NOMO-1 treated with dmso at 0.1 percent for 144 hours (cell line): Measurements from ENCODE around the gene CEP72.
"Not testable (repeated sequence)": the region's sequence is repeated elsewhere in the genome, so short reads cannot be mapped to it uniquely, and the experiment has no call there.

Source experiments
- DNase-seq: peaks from one replicate; lab custom pipeline; 2025; ENCODE audit not compliant: unreplicated experiment; lab: John Stamatoyannopoulos, UW

Gene CEP72

DNA sequence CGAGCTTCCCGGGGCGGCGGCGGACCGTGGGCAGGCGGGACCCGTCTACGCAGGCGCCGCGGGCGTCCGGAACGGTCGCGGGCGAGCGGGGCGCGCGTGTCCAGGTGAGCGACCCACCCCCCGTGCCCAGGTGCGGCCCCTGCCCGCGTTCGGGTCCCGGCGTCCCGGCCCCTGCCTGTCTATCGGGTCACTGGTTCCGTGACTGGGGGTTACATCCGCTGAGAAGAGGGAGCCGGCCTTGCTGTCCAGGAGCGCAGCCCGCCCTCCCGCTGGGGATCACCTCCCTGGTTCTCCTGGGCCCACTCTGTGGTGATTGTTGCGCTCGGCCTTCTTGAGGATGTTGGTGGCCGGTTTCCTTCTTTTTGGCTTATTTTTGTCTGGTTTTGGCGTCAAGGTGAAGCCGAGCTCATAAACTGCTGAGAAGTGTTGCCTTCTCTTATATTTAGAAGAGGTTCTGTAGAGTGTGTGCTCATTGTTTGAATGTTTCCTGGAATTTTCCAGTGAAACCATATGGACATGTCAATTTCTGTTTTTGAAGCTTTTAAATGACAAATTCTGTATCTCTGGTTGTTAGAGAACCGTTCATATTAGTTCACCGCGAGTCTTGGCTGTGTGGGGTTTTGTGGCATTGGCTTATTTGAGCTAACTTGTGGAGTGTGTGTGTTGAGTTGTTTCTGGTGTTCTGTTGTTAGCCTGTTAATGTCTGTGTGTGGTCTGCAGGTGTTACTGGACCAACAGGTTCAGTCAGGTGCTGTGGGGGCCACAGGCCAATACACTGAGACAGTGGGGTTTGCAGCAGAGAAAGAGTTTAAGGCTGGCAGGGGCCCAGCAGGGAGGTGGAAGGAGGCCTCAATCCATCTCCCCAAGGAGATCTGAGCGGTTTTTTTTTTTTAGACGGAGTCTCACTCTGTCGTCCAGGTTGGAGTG is 621 bp downstream of the CEP72 start:
- peak; percentile 23 for DNase-seq

DNA sequence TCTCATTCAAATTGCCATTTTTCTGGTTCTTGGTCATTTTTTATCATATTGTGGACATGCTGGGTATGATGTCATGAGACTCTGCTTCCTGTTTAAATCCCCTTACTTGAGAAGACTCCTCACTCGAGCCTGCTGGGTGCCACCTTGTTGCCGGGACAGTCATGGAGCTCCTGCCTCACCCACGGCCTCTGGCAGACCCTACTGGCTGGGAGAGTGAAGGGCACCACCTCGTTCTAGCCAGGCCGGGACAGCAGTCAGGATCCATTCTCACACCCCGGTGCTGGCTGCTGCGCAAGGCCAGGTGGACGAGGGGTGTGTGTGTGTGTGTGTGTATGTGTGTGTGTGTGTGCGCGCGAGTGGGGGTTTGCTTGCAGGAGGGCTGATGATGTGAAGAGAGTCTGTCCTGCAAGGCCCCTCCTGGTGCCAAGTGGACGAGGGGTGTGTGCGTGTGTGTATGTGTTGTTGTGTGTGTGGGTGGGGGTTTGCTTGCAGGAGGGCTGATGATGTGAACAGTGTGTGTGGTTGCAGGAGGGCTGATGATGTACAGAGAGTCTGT is 4.4 kb downstream of the CEP72 start:
- DNase-seq = no peak

GRCh38 chr5:617896-618295 is 5.8 kb downstream of the CEP72 start:
- no peak for DNase-seq

DNA sequence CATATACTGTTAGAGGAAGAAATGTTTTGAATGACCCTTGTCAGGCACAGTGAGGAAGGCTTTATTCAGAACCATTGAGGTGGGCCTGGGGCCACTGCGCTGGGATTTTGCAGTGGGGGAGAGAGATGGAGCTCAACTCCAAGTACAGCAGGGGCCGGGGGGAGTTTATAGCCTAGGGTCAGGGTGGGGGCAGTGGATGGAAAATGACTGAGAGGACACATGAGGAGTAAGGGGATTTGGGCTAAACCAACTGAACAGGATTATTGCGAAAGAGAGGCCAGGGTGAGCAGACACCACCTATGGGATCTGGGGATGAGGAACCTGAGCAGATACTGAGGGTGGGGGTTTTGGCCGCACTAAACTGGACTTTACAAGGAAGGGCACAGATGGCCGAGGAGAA is 6.3 kb downstream of the CEP72 start:
- DNase-seq = no peak

DNA sequence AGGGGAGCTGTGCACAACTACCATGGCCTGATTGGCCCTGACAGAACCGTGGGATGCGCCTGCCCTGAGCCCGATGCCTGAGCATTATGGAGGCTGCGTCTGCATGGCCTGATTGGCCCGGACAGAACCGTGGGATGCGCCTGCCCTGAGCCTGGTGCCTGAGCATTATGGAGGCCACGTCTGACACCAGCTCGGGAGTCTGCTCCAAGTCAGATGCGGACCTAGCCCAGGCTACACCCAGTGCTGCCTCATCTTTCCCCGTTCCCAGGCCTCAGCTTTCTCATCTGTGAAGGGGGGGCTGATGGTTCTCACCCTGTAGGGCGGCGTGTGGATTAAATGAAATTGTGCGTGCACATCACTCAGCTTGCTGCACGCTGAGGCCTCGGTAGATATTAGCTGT is 7.3 kb downstream of the CEP72 start:
- DNase-seq = no peak

- no peak for DNase-seq
Measured at GRCh38 chr5:620152-620551, 8.0 kb downstream of the CEP72 start.

GRCh38 chr5:620586-621180 is 8.5 kb downstream of the CEP72 start:
- no peak for DNase-seq

GRCh38 chr5:621341-621761 is 9.2 kb downstream of the CEP72 start:
- DNase-seq = no peak

DNA sequence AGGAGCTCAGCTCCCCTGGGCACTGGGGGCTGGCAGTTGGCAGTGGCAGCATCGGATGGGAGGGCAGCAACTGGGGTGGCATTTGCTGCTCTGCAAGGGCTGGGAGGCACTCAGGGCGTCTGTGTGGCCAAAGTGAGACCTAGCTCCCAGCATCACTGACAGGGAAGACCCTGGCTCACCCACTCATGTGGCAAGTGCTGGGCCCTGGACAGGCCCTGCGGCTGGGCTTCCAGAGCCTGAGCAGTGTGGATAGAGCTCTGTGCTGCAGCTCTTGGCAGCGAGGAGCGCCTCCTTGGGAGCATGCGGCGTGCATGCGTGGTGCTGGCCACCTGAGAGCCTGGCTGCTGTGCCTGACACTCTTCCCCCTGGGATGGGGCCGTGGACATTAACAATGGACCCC is 10.2 kb downstream of the CEP72 start:
- no peak for DNase-seq

DNA sequence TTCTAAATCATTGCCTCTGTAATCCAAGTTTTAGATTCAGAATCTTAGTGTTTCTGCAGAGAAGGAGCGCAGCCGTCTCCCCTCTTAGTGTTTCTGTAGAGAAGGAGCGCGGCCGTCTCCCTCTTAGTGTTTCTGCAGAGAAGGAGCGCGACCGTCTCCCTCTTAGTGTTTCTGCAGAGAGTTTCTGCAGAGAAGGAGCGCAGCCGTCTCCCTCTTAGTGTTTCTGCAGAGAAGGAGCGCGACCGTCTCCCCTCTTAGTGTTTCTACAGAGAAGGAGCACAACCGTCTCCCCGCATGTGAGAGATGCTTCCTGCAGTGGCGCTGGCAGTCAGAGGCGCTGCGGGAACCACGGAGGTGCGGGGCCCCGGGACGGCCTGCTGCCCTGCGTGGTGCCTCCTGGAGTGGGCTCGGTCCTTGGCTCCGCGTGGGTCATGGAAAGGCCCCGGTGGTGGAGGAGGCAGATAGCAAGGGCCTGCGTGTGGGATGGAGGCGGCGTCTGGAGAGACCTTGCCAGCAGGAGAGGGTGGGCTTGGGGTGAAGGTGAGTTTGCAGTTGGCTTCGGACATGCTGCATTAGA is 10.9 kb downstream of the CEP72 start:
- no peak for DNase-seq

- DNase-seq = no peak
Measured at GRCh38 chr5:623531-623930, 11.4 kb downstream of the CEP72 start.

DNA sequence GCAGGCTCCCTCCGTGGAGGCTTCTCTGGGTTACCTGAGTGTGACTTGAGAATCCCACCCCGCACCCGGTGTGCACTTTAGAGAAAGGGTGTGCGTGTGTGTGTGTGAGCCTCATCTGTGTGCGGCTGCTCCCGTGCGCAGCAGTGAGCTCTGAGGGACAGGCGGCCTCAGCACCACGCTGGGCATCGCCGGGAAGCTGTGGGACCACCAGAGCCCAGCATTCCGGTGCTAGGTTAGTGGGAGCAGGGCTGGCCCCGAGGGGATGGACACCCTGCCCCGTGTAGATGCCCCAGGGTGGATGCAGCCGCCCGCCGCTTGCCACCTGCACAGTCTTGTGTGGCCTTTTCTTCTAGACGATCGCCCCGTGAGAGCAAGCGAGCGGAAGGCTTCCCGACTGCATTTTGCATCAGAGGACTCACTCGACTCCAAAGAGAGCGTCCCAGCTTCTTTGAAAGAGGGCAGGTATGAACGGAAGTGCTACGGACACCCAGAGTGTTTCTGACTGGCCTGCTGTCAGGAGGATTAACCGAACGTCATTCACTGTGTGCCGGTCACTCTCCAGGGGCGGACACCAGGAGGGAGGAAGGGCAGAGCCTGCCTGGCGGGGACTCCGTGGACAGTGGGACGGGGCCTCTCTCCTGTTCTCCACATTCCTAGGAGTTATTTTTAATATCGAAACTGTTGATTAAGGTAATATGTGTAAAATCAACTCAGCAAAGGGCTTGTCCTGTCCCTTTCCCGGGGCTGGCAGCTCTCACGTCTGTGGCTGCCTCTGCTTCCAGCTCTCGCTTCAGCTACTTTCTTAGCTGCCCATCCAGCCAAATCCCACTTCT is 12.2 kb downstream of the CEP72 start:
- DNase-seq = no peak

DNA sequence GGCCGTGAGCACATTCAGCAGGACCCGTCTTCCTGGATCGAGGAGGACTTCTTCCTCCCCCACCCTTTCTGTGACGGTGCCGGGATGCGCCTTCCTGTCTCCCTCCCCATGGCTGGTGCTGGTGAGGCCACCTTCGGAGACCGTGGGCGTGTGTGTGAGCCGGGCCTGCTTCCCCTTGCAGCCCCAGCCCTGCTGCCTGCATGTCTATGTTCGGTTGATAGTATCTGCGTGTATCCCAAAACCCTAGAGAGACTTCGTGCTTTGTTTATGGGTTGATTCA is 12.8 kb downstream of the CEP72 start:
- DNase-seq = no peak

- DNase-seq = no peak
Measured at GRCh38 chr5:625516-625915, 13.4 kb downstream of the CEP72 start.

DNA sequence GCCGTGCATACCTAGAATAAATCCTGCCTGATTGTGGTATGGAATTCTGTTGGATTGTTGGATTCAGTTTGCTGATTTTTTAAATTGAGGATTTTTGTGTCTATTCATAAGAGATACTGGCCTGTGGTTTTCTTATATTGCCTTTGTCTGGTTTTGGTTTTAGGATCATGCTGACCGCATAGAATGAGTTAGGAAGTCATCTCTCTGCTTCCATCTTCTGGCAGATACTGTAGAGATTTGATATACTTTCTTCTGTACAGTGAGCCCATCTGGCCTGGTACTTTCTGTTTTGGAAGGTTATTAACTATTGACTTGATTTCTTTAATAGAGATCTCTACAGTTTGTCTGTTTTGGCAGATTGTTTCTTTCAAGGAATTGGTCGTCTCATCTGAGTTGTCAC is 14.7 kb downstream of the CEP72 start:
- no peak for DNase-seq

GRCh38 chr5:627840-628239 is 15.7 kb downstream of the CEP72 start:
- no peak for DNase-seq

GRCh38 chr5:628351-629205 is 16.4 kb downstream of the CEP72 start:
- not testable (repeated sequence) for DNase-seq

GRCh38 chr5:633501-633955 is 21.4 kb downstream of the CEP72 start:
- DNase-seq = no peak

GRCh38 chr5:634191-634590 is 22.1 kb downstream of the CEP72 start:
- DNase-seq = no peak
